ENCODE data around the gene GPR156. TPM values are rescaled to one million over a fixed set of nuclear protein-coding genes. Genes with fewer than 3 reads are reported as not detected.

Gene GPR156
- polyA plus RNA-seq, 1 donor from 2014 or later: 0.22 TPM

DNA sequence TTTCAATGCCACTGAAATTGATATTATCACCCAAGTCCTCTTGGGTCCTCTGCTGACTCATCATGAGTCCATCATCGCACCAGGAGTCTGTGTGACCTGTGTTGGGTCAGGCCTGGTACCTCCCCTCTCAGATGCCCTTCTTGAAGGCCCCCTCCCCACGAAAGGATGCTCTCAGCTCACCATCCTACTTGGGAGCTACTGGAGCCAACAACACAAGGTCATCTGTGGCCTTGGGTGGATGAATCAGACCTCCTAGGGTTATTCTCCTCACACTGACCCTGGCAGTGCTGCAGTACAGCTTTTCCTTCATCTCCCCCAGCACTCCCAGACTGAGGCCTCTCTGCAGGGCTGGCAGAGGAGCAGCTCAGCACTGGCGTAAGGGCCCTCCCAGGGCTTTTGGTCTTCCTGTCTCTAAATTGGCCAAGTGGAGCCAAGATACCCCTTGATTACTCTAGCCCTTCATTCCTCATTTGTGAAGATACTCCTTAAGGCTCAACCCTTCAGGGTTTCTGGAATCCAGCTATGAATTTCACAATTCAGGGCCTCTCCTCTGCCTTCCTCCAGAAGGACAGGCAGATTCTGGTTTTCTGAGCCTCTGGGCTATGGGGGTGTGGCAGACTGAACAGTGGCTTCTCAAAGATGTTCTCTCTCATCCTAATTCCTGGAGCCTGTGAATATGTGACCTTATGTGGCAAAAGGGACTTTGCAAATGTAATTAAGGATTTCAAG, 110.0 kb downstream of the GPR156 start:
- Histone ChIP-seq H3K4me3 (ENCODE audit: low read length) (no peak overlapping the region), H3K9ac (ENCODE audit: low read length) (no peak overlapping the region), H2AFZ (ENCODE audit: low read depth, low read length) (no peak overlapping the region), H3F3A (ENCODE audit: insufficient read depth, low read length, poor library complexity, severe bottlenecking) (no peaks in the 10 kb centered on the region), H3K36me3 (ENCODE audit: insufficient read depth, low read length) (no peaks in the 10 kb centered on the region), H3K79me2 (replicated peaks; ENCODE audit: insufficient read depth, low read length) (no peaks in the 10 kb centered on the region), H3K9me3 (ENCODE audit: low read length) (no peaks in the 10 kb centered on the region), H3K4me2 (ENCODE audit: low read length) (no peak overlapping the region), H3K27ac (ENCODE audit: low read length) (no peak overlapping the region), H3K27me3 (ENCODE audit: insufficient read depth, low read depth, low read length) (no peaks in the 10 kb centered on the region), H3K9me2 (ENCODE audit: insufficient read depth, low read length) (no peaks in the 10 kb centered on the region), H4K20me1 (ENCODE audit: insufficient read depth) (no peaks in the 10 kb centered on the region)
- TF ChIP-seq, protein P1, sequence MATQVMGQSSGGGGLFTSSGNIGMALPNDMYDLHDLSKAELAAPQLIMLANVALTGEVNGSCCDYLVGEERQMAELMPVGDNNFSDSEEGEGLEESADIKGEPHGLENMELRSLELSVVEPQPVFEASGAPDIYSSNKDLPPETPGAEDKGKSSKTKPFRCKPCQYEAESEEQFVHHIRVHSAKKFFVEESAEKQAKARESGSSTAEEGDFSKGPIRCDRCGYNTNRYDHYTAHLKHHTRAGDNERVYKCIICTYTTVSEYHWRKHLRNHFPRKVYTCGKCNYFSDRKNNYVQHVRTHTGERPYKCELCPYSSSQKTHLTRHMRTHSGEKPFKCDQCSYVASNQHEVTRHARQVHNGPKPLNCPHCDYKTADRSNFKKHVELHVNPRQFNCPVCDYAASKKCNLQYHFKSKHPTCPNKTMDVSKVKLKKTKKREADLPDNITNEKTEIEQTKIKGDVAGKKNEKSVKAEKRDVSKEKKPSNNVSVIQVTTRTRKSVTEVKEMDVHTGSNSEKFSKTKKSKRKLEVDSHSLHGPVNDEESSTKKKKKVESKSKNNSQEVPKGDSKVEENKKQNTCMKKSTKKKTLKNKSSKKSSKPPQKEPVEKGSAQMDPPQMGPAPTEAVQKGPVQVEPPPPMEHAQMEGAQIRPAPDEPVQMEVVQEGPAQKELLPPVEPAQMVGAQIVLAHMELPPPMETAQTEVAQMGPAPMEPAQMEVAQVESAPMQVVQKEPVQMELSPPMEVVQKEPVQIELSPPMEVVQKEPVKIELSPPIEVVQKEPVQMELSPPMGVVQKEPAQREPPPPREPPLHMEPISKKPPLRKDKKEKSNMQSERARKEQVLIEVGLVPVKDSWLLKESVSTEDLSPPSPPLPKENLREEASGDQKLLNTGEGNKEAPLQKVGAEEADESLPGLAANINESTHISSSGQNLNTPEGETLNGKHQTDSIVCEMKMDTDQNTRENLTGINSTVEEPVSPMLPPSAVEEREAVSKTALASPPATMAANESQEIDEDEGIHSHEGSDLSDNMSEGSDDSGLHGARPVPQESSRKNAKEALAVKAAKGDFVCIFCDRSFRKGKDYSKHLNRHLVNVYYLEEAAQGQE (IDR thresholded peaks at IDR 0.05; ENCODE audit: borderline replicate concordance): no peak
- TF ChIP-seq RAD21 (conservative IDR thresholded peaks at IDR 0.05): no peak
- TF ChIP-seq, protein P2, sequence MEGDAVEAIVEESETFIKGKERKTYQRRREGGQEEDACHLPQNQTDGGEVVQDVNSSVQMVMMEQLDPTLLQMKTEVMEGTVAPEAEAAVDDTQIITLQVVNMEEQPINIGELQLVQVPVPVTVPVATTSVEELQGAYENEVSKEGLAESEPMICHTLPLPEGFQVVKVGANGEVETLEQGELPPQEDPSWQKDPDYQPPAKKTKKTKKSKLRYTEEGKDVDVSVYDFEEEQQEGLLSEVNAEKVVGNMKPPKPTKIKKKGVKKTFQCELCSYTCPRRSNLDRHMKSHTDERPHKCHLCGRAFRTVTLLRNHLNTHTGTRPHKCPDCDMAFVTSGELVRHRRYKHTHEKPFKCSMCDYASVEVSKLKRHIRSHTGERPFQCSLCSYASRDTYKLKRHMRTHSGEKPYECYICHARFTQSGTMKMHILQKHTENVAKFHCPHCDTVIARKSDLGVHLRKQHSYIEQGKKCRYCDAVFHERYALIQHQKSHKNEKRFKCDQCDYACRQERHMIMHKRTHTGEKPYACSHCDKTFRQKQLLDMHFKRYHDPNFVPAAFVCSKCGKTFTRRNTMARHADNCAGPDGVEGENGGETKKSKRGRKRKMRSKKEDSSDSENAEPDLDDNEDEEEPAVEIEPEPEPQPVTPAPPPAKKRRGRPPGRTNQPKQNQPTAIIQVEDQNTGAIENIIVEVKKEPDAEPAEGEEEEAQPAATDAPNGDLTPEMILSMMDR (IDR thresholded peaks at IDR 0.05; ENCODE audit: poor library complexity, severe bottlenecking): no peak

DNA sequence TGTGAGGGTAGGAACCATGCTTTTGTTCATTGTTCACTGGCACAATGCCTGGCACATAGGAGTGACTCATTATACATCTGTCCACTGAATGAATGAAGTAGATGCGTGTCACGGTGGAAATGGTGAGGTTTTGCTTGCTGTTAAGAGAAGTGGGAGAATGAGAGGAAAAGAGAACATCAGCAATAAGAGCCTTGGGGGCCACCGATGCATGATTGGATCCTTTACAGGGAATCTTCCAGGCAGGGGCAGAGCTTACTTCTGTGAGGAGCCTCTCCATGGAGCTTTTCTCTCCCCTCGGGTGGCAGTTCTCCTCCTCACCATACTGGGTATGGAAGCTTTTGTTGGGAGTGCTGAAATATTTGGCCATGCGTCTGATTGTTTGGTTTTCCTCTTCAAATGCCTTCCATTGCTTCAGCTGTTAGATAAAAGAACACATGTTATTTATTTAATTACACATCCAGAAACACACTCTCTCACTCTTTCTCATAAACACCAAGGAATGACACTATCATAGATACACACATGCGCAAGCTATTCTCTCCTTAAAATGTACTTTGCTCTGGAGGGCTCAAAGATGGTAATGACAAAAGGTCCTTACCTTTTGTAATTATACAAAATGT, 111.9 kb downstream of the GPR156 start:
- Histone ChIP-seq H3K79me2 (replicated peaks; ENCODE audit: insufficient read depth, low read length) (no peaks in the 10 kb centered on the region), H3K9me2 (ENCODE audit: insufficient read depth, low read length) (no peaks in the 10 kb centered on the region), H3K9ac (ENCODE audit: low read length) (no peak overlapping the region), H3K4me2 (ENCODE audit: low read length) (no peak overlapping the region), H4K20me1 (ENCODE audit: insufficient read depth) (no peaks in the 10 kb centered on the region), H2AFZ (ENCODE audit: low read depth, low read length) (no peak overlapping the region), H3K4me3 (ENCODE audit: low read length) (no peak overlapping the region), H3F3A (ENCODE audit: insufficient read depth, low read length, poor library complexity, severe bottlenecking) (no peaks in the 10 kb centered on the region), H3K36me3 (ENCODE audit: insufficient read depth, low read length) (no peaks in the 10 kb centered on the region), H3K27ac (ENCODE audit: low read length) (no peak overlapping the region), H3K9me3 (ENCODE audit: low read length) (no peaks in the 10 kb centered on the region), H3K27me3 (ENCODE audit: insufficient read depth, low read depth, low read length) (no peaks in the 10 kb centered on the region)
- TF ChIP-seq EZH2 (IDR thresholded peaks at IDR 0.05; ENCODE audit: borderline replicate concordance, insufficient read depth, low read length, poor library complexity, severe bottlenecking) (no peak), RAD21 (conservative IDR thresholded peaks at IDR 0.05) (no peak), TAF1 (IDR thresholded peaks at IDR 0.05; ENCODE audit: low read depth) (no peak), POLR2AphosphoS5 (IDR thresholded peaks at IDR 0.05) (no peak), MXI1 (conservative IDR thresholded peaks at IDR 0.05; ENCODE audit: poor library complexity, severe bottlenecking) (no peak), EP300 (conservative IDR thresholded peaks at IDR 0.05; ENCODE audit: poor library complexity, severe bottlenecking) (no peak), SMC3 (conservative IDR thresholded peaks at IDR 0.05; ENCODE audit: poor library complexity) (no peak)
- TF ChIP-seq, protein P1 (IDR thresholded peaks at IDR 0.05; ENCODE audit: borderline replicate concordance): no peak
- TF ChIP-seq, protein P2 (IDR thresholded peaks at IDR 0.05; ENCODE audit: poor library complexity, severe bottlenecking): no peak
